Suppressor macrophage (primary cell): ENCODE data around the gene ECEL1.

Experiments
- DNase-seq, 4 experiments: peaks; one replicate each; pipeline ENCODE4 v3.0.0-alpha.2; 2020 to 2022

The ECEL1 gene

GRCh38 chr2:232497348-232497747 is 9.7 kb upstream of the ECEL1 start:
- no peak for DNase-seq

- no peak for DNase-seq
Measured at GRCh38 chr2:232496501-232497270, 9.1 kb upstream of the ECEL1 start.

GRCh38 chr2:232495292-232495691 is 7.7 kb upstream of the ECEL1 start:
- DNase-seq: no peak

- no peak for DNase-seq
Measured at GRCh38 chr2:232494542-232494941, 6.9 kb upstream of the ECEL1 start.

- no peak for DNase-seq
Measured at GRCh38 chr2:232493701-232494474, 6.3 kb upstream of the ECEL1 start.

GRCh38 chr2:232492963-232493700 is 5.5 kb upstream of the ECEL1 start:
- no peak for DNase-seq

- no peak for DNase-seq
Measured at GRCh38 chr2:232492236-232492848, 4.7 kb upstream of the ECEL1 start.

- no peak for DNase-seq
Measured at GRCh38 chr2:232491139-232491780, 3.6 kb upstream of the ECEL1 start.

GRCh38 chr2:232490221-232491138 is 2.8 kb upstream of the ECEL1 start:
- no peak for DNase-seq

GRCh38 chr2:232489516-232490220 is 2.0 kb upstream of the ECEL1 start:
- no peak for DNase-seq

- DNase-seq: no peak
Measured at GRCh38 chr2:232488721-232489300, 1.2 kb upstream of the ECEL1 start.

- DNase-seq: no peak
Measured at GRCh38 chr2:232488097-232488711, 570 bp upstream of the ECEL1 start.

GRCh38 chr2:232486558-232487384 is 863 bp downstream of the ECEL1 start:
- no peak for DNase-seq

GRCh38 chr2:232485757-232486557 is 1.7 kb downstream of the ECEL1 start:
- DNase-seq: no peak

- no peak for DNase-seq
Measured at GRCh38 chr2:232485348-232485756, 2.3 kb downstream of the ECEL1 start.

GRCh38 chr2:232484628-232485347 is 2.8 kb downstream of the ECEL1 start:
- DNase-seq: no peak
